Activated T-cell treated with anti-CD3 and anti-CD28 coated beads, Interleukin-2, amount 50 U/mL, for 72 hours (primary cell): ENCODE measurements around the gene SASH1. TPM values are rescaled to one million over a fixed set of nuclear protein-coding genes. Genes with fewer than 3 reads are reported as not detected.
"Not testable (repeated sequence)": the region's sequence is repeated elsewhere in the genome, so short reads cannot be mapped to it uniquely, and the experiment has no call there.

Experiments used
- ATAC-seq, 2 donors: fragments of 150-1000 bp; cut with Tn5 transposase; replicated peaks in 1 of 2; 2 replicates each; pipeline ENCODE4 v1.10.0; 2021; ENCODE audit warnings: moderate library complexity in 2 of 2, mild to moderate bottlenecking in 1 of 2
- DNase-seq, 2 donors: peaks; one replicate each; pipeline ENCODE4 v3.0.0; 2021 to 2022; ENCODE audit warnings: mixed read lengths in 1 of 2
- H3K27ac Mint-ChIP-seq: one replicate; pipeline ENCODE4 v1.8.0; 2022; ENCODE audit warnings: mild to moderate bottlenecking, moderate library complexity, mixed read lengths
- H3K27me3 Mint-ChIP-seq: one replicate; pipeline ENCODE4 v1.8.0; 2022; ENCODE audit warnings: low read depth, mixed read lengths
- H3K36me3 Mint-ChIP-seq, 2 donors: one replicate each; pipeline ENCODE4 v1.8.0; 2022; ENCODE audit warnings: mixed read lengths in 2 of 2, mild to moderate bottlenecking in 1 of 2; ENCODE audit not compliant: insufficient read depth in 2 of 2
- H3K4me1 Mint-ChIP-seq: one replicate; pipeline ENCODE4 v1.8.0; 2022; ENCODE audit warnings: low read depth, mixed read lengths
- H3K4me3 Mint-ChIP-seq, 2 donors: one replicate each; pipeline ENCODE4 v1.8.0; 2022; ENCODE audit warnings: mild to moderate bottlenecking in 2 of 2, mixed read lengths in 2 of 2, moderate library complexity in 2 of 2
- H3K9me3 Mint-ChIP-seq, 2 donors: one replicate each; pipeline ENCODE4 v1.8.0; 2022; ENCODE audit warnings: mixed read lengths in 2 of 2
- total RNA-seq, 2 donors: library from RNA; stranded (reverse); gene quantifications; one replicate each; pipeline ENCODE4 v1.2.3, GENCODE V29; 2022

The SASH1 gene
- total RNA-seq, 2 donors from 2014 or later = 0.91 to 3.5 TPM

DNA sequence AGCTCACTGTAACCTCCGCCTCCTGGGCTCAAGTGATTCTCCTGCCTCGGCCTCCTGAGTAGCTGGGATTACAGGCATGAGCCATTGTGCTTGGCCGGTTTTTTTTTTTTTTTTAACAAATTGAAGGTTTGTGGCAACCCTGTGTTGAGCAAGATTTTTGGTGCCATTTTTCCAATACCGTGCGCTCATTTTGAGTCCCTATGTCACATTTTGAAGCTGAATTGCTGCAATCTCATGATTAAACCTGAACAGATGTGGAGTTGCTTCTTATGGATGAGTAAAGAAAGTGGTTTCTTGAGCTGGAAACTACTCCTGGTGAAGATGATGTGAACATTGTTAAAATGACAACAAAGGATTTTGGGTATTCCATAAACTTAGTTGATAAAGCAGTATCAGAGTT, 16.6 kb downstream of the SASH1 start:
- no peaks in the 10 kb centered on the region for H3K9me3 Mint-ChIP-seq
- no peak overlapping the region for H3K4me3 Mint-ChIP-seq
- ATAC-seq (no peak), DNase-seq (no peak)
- H3K36me3 Mint-ChIP-seq = peaks cover 0 to 1% of the 10 kb centered on the region in 2 donors
- peaks cover 6% of the 10 kb centered on the region for H3K27me3 Mint-ChIP-seq
- no peaks in the 10 kb centered on the region for H3K4me1 Mint-ChIP-seq
- no peak overlapping the region for H3K27ac Mint-ChIP-seq

DNA sequence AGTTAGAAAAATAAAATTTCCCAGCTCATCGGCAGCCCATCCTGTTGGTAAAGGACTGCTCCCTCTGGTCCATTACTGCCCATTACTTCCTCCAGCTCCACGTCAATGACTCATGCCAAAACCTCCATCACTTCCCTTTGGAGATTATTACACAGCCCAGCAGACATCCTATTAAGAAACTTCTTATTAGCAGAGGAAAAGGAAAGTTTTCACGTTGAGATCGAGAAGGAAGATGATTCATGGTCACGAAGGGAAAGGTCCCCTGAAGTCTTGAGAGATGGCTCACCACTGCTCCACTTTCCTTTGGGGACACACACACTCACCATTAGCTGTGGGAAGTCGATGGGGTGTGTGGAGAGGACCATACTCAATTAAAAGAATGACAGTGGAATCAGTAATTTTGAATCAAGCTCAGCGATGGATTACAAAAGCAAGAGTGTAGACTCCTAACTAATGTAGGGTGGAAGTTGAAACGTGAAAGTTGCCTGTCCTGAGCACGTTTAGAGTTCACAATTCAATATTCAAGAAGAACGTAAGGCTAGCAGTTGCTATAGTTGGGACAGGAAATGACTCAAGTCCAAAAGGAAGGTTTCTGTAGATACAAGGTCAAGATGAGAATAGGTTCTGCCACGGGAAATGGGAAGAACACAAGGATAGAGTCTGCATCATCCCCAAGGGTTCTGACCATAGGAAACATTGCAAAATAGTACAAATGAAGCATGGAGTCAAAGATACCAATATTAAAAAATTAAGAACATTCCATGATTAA, 21.6 kb downstream of the SASH1 start:
- Mint-ChIP-seq H3K4me1 (no peaks in the 10 kb centered on the region), H3K27me3 (peaks cover 10% of the 10 kb centered on the region), H3K4me3 (no peak overlapping the region), H3K9me3 (no peaks in the 10 kb centered on the region), H3K36me3 (peaks cover 0 to 1% of the 10 kb centered on the region in 2 donors), H3K27ac (no peak overlapping the region)
- no peak for DNase-seq
- ATAC-seq = no peak

DNA sequence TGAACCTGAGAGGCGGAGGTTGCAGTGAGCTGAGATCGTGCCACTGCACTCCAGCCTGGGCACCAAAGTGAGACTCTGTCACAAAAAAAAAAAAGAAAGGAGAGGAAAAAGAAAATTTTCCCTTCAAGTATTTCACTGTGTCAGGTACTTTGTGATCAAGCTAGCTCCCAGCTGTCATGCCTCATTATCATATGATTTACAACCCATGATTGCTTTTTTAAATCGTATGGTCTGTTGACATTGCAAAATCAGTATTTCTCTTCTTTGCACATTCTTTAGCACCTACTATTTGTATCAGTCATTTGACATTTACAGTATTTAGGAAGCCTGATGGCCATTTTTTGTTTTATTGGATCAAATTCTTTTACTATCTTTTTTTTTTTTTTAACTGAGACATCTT, 22.4 kb downstream of the SASH1 start:
- Mint-ChIP-seq H3K27me3 (peaks cover 10% of the 10 kb centered on the region), H3K9me3 (no peaks in the 10 kb centered on the region), H3K4me3 (no peak overlapping the region), H3K36me3 (peaks cover 0 to 1% of the 10 kb centered on the region in 2 donors), H3K4me1 (no peaks in the 10 kb centered on the region), H3K27ac (no peak overlapping the region)
- ATAC-seq = no peak
- no peak for DNase-seq

DNA sequence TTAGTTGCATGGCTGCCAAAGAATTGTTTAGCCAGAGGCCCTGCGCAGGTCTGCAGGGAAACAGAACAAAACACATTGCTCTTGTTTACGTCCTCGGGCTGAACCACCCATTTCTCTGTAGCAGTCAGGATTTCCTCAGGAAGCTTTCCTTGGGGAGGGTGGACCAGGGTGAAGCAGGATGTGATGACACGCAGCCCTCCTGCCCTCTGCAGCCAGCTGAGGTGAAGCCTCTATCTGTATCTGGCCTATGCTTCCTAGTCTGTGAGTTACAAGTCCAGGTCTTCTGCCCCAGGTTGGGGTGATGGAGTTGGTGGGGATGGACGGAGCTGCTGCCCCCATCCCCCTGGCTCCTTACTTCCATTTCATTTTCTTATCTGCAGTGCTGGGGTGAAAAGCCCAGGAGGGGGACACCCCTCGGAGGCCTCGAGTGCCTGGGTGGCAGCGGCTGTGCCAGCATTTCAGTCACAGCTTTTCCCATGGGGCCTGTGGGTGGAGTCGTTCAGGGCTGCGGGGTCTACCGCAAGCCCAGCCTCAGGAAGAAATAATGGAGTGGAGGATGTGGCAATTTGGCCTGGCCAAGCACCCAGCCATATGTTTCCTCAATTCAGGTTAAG, 24.9 kb downstream of the SASH1 start:
- Mint-ChIP-seq H3K4me3 (no peak overlapping the region), H3K9me3 (no peaks in the 10 kb centered on the region), H3K27me3 (peaks cover 10% of the 10 kb centered on the region), H3K36me3 (no peaks in the 10 kb centered on the region), H3K27ac (no peak overlapping the region), H3K4me1 (no peaks in the 10 kb centered on the region)
- DNase-seq = no peak
- ATAC-seq = peak in 1 of 2 donors; percentile 41

DNA sequence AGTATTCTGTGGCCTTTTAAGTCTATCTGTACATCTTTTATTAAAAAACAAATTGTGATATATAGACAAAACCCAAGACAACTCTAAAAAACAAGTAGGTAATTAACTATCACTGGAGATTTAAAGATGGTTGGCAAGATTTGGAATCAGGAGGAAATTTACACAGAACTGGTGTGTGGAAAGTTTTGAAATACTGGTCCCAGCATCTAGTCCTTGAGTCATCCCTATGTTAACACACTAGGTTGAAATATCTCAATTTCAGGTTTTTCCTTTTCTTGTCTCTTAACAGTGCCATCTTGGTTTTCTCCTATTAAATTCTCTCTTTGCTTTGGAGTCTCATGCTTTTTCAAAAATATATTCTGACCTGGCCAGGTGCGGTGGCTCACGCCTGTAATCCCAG, 27.5 kb downstream of the SASH1 start:
- no peak for ATAC-seq

DNA sequence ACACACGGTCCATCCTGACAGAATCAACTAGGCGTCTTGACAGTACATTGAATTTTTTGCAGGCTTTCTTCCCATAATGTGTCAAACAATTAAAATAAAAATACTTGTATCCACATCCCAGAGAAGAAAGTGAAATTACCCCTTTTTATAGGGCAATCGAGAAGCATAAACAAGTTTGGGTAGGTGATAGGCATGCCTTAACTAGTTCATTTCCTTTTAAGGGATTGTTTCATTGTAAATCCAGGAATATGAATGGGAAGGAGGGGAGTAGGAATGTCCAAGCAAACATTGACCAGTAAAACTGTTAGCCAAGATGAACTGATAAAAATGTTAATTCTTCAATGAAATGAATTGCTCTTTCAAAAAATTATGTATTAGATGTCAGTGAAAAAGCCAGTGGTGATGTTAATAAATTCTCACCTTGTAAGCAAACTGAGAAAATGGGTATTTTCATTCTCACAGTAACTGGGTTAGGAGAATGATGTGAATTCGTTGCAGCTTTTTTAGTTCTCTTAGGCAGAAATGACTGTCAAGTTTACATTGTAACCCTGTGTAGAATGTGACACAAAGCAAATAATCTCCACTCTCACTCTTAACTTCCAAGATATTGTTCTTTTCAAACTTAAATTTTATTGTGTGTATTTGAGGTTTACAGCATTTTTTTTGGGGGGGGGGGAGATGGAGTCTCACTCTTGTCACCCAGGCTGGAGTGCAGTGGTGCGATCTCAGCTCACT, 31.6 kb downstream of the SASH1 start:
- Mint-ChIP-seq H3K27ac (no peak overlapping the region), H3K36me3 (peaks cover 0 to 2% of the 10 kb centered on the region in 2 donors), H3K27me3 (no peaks in the 10 kb centered on the region), H3K4me3 (no peak overlapping the region), H3K9me3 (peaks cover 0 to 3% of the 10 kb centered on the region in 2 donors), H3K4me1 (no peaks in the 10 kb centered on the region)
- DNase-seq (no peak), ATAC-seq (no peak)

More for the DNA sequence above, 27.5 kb downstream of the SASH1 start:
- no peaks in the 10 kb centered on the region for H3K27me3 Mint-ChIP-seq
- no peak for DNase-seq
- H3K9me3 Mint-ChIP-seq = no peaks in the 10 kb centered on the region
- H3K4me3 Mint-ChIP-seq = no peak overlapping the region
- no peaks in the 10 kb centered on the region for H3K36me3 Mint-ChIP-seq
- no peak overlapping the region for H3K27ac Mint-ChIP-seq
- no peaks in the 10 kb centered on the region for H3K4me1 Mint-ChIP-seq

DNA sequence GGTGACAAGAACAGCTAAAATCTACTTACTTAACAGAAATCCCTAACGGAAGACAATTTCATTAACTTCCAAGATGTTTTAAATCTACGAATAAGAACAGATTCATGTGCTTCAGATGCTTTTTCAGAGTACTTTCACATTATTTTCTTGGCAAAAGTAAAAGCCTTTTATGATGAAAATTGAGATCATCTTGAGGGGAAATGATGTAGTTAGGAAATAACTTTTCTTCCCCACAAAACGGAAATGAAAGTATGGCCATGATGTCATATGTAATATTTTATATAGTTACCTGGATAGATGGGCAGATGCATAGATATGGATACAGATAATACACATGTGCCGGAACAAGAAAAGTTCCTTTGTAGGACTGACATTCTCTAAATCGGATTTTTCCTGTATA, 32.8 kb downstream of the SASH1 start:
- ATAC-seq (no peak), DNase-seq (no peak)
- Mint-ChIP-seq H3K36me3 (peaks cover 0 to 2% of the 10 kb centered on the region in 2 donors), H3K4me1 (no peaks in the 10 kb centered on the region), H3K9me3 (peaks cover 0 to 3% of the 10 kb centered on the region in 2 donors), H3K27ac (no peak overlapping the region), H3K27me3 (peaks cover 2% of the 10 kb centered on the region), H3K4me3 (no peak overlapping the region)

DNA sequence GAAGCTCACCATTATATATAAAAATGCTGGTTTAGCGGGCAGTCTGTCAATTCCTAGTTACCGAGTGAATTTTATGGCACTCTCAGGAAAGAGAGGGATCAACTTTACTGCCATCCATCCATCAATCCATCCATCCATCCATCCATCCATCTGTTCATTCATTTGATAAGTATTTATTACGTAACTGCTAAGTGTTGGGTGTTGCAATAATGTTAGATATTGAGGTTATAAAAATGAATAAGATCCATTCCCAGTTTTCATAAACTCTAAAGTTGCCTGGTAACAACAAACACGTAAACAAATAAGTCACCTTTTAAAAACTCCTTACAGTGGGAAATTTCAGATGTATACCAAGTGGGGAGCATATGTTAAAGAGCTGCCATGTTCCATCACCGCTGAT, 36.8 kb downstream of the SASH1 start:
- ATAC-seq = no peak
- peaks cover 0 to 3% of the 10 kb centered on the region in 2 donors for H3K9me3 Mint-ChIP-seq
- H3K27me3 Mint-ChIP-seq = peaks cover 12% of the 10 kb centered on the region
- no peaks in the 10 kb centered on the region for H3K4me1 Mint-ChIP-seq
- H3K27ac Mint-ChIP-seq = no peak overlapping the region
- no peak for DNase-seq
- H3K4me3 Mint-ChIP-seq = no peak overlapping the region
- H3K36me3 Mint-ChIP-seq = peaks cover 0 to 2% of the 10 kb centered on the region in 2 donors

DNA sequence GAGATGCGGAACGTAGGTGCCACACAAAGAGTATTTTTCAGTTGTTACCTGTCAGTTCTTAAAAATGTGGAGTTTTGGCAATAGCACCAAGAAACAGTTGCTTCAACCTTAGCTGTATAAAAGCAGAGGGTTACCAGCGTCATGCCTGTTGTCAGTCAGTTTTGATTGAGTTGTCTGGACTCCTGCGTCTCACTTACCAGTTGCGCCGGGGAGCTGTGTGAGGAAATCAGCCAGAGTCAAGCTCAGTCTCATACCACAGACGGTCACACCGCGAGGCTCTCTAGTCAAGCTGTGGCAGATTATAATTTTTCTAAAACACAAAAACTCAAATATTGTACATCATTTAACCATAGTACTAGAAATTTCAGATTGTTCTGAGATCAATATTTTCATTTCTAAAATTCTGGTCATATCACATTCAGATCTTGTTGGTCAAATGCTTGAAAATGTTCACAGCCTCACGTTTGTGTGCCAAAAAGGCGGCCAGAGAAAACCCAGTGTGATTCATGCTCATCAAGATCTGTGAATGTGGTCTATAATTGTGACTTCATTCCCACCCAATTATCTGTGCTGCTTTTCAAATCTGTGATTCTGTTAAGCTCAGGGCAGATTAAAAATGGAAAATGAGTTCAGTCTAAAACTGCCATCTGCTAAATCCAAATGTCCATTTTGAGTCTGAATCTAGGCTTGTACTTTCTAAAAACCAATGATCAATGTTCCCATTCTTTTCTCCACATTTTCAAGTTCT, 37.5 kb downstream of the SASH1 start:
- Mint-ChIP-seq H3K4me3 (no peak overlapping the region), H3K27ac (no peak overlapping the region), H3K36me3 (peaks cover 0 to 2% of the 10 kb centered on the region in 2 donors), H3K27me3 (peaks cover 12% of the 10 kb centered on the region), H3K4me1 (no peaks in the 10 kb centered on the region), H3K9me3 (peaks cover 0 to 3% of the 10 kb centered on the region in 2 donors)
- ATAC-seq = no peak
- no peak for DNase-seq

DNA sequence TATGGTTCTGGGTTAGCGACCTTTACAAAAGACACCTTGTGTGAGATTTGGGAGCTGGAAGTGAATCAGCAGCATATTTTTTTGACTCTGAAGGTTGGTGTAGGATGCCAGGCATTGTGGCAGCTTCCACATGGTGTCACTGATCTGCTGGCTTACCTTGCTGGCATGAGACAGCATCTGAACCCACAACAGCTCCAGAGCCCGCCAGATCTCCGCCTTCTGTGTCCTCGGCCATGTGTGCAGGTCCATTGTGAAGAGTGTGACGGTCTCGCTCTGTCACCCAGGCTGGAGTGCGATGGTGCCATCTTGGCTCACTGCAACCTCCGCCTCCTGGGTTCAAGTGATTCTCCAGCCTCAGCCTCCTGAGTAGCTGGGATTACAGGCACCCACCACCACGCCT, 39.4 kb downstream of the SASH1 start:
- not testable (repeated sequence) for ATAC-seq, DNase-seq, H3K4me3 Mint-ChIP-seq, H3K27ac Mint-ChIP-seq, H3K4me1 Mint-ChIP-seq, H3K9me3 Mint-ChIP-seq, H3K36me3 Mint-ChIP-seq
- H3K27me3 Mint-ChIP-seq = peaks cover 12% of the 10 kb centered on the region

DNA sequence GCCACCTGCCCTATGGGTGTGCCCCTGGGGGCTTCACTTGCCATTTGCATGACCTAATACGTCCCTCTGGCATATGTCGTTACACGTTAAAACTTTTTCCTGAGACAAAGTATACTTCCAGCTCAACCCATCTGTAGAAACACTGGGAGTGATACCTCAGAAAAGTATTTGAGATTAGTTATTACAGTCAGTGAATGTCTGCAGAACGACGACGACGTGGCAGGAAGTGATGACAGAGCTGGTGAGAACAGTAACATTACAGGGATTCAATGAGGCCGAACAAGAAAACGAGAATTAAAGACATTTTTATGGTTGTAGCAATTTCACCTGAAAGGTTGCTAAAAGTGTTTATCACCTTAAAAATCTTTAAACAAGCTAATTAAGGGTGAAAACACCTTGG, 40.2 kb downstream of the SASH1 start:
- Mint-ChIP-seq H3K9me3 (no peaks in the 10 kb centered on the region), H3K4me1 (no peaks in the 10 kb centered on the region), H3K36me3 (no peaks in the 10 kb centered on the region), H3K27me3 (peaks cover 12% of the 10 kb centered on the region), H3K4me3 (no peak overlapping the region), H3K27ac (no peak overlapping the region)
- no peak for DNase-seq
- ATAC-seq = no peak

DNA sequence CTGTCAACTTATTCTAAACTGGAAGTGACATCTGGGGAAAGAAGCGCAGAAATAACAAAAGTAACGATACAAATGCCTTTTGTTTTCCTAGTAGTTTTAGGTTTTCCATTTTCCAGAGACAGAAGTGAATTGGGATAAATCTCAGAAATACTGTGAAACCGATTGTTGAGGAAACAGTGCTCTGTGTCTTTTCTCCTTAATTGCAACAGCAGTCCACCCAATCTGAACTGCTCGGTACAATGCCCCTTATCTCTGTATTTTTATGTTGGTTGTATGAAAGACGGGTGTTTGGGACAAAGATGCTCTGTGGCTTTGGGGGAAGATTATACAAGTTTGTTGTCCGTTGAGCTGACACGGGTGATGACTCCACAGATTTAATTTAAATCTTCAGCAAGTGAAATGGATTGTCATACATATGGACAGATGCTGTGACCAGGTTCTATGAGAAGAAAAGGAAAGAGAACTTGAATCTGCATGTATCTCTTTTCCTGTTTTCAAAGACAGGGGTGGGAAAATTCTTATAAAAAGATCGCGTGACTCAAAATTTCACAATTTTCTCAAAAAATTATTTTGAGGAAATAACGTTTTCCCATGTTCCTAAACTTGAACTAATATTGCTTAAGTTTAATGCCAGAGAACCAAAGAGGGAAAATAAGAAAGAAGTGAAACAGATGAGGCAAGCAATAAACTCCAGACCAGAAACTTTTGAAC, 41.2 kb downstream of the SASH1 start:
- no peak overlapping the region for H3K27ac Mint-ChIP-seq
- no peaks in the 10 kb centered on the region for H3K36me3 Mint-ChIP-seq
- DNase-seq = no peak
- H3K4me1 Mint-ChIP-seq = no peaks in the 10 kb centered on the region
- no peak for ATAC-seq
- H3K9me3 Mint-ChIP-seq = no peaks in the 10 kb centered on the region
- H3K27me3 Mint-ChIP-seq = peaks cover 12% of the 10 kb centered on the region
- no peak overlapping the region for H3K4me3 Mint-ChIP-seq
